Hepatocyte (in vitro differentiated cells): ENCODE measurements around the gene LRMDA.

ENCODE experiments used
- CTCF ChIP-seq: fragments of 200-600 bp; sonication (generic); IDR thresholded peaks from 2 replicates; pipeline ENCODE4 v1.5.1; 2016; ENCODE audit warnings: antibody characterized with exemption, mild to moderate bottlenecking; ENCODE audit not compliant: poor library complexity
- EZH2 ChIP-seq: fragments of 200-600 bp; sonication (generic); IDR thresholded peaks from 2 replicates; pipeline ENCODE4 v1.6.1; 2016; ENCODE audit warnings: antibody characterized with exemption, mild to moderate bottlenecking, borderline replicate concordance
- EZH2phosphoT487 ChIP-seq: fragments of 200-600 bp; sonication (generic); IDR thresholded peaks from one replicate; pipeline ENCODE4 v1.6.1; 2018; ENCODE audit warnings: antibody characterized with exemption, mild to moderate bottlenecking, low read depth, moderate library complexity; ENCODE audit not compliant: unreplicated experiment, severe bottlenecking

- TF ChIP-seq CTCF (no peak), EZH2 (no peak), EZH2phosphoT487 (no peak)
Measured at GRCh38 chr10:75928231-75928630, 496.8 kb downstream of the LRMDA start.
